GM19043 (cell line): Measurements from ENCODE around the gene FUT2.

Source experiments
- ATAC-seq: cut with Tn5 transposase; IDR thresholded peaks from one replicate; pipeline ENCODE4 v1.9.1; 2021; ENCODE audit warnings: low read depth; ENCODE audit not compliant: unreplicated experiment

FUT2 gene

GRCh38 chr19:48749571-48750198 is 53.9 kb downstream of the FUT2 start:
- ATAC-seq: no peak

- ATAC-seq: no peak
These were observed 54.6 kb downstream of the FUT2 start for GRCh38 chr19:48750351-48750750.

GRCh38 chr19:48750771-48751504 is 55.2 kb downstream of the FUT2 start:
- ATAC-seq: no peak

DNA sequence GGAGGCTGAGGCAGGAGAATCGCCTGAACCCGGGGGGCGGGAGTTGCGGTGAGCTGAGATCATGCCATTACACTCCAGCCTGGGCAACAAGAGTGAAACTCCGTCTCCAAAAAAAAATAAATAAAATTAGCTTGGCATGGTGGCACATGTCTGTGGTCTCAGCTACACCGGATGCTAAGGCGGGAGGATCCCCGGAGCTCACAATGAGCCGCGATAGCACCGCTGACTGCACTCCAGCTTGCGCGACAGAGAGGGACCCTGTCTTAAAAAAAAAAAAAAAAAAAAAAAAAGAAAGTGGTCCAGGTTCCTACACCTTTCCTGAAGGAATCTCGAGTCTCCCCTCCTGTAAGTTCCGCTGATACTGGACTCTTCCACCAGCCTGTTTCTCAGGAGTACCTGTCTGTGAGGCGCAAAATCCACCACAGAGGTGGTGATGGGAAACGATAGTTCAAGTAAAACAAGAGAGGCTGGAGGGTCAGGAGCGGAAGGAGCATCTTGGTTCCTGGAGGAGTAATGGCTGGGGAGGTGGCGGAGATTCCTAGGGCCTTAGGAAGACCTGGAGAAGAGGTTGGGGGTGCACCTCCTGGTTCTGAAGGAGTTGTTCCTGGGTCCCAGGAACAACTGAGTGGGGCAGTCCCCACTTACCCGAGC is 56.2 kb downstream of the FUT2 start:
- no peak for ATAC-seq

- no peak for ATAC-seq
These were observed 57.0 kb downstream of the FUT2 start, which contains the start of gene FUT1 for GRCh38 chr19:48752496-48753365. FUT1 (minus strand) TSS chr19:48752641; CDS start chr19:48751281, 1,360 bp downstream.

GRCh38 chr19:48755084-48755641 is 59.4 kb downstream of the FUT2 start, which contains the start of gene FGF21:
FGF21 (plus strand) TSS chr19:48755524; CDS start chr19:48756237, 713 bp downstream.
- no peak for ATAC-seq
